H4 (cell line): ENCODE data around the gene MAGI2. TPM values are rescaled to one million over a fixed set of nuclear protein-coding genes. Genes with fewer than 3 reads are reported as not detected.

Experiments
- DNase-seq: peaks from one replicate; pipeline ENCODE4 v3.0.0-alpha.2; 2015; ENCODE audit warnings: low spot score
- total RNA-seq: library from RNA; depleted of rRNA; stranded (reverse); fragments of >200 nt; shearing (Covaris generic); gene quantifications from 2 replicates; pipeline ENCODE4 v1.2.3, GENCODE V29; 2014

MAGI2 gene
- total RNA-seq, 1 experiment from 2014 or later = 1.8 TPM

GRCh38 chr7:79258826-79259225, 194.6 kb downstream of the MAGI2 start:
- no peak for DNase-seq

GRCh38 chr7:79257959-79258358, 195.5 kb downstream of the MAGI2 start:
- DNase-seq = no peak

GRCh38 chr7:79245623-79246249, 207.7 kb downstream of the MAGI2 start:
- DNase-seq = no peak

- DNase-seq = no peak
These were observed 209.0 kb downstream of the MAGI2 start for GRCh38 chr7:79244482-79244881.

- no peak for DNase-seq
These were observed 212.0 kb downstream of the MAGI2 start for GRCh38 chr7:79241288-79242060.

- DNase-seq = no peak
These were observed 213.1 kb downstream of the MAGI2 start for GRCh38 chr7:79240413-79240812.

- no peak for DNase-seq
These were observed 217.0 kb downstream of the MAGI2 start for GRCh38 chr7:79236352-79237028.

- DNase-seq = no peak
These were observed 226.4 kb downstream of the MAGI2 start for GRCh38 chr7:79227044-79227443.

GRCh38 chr7:79221211-79221610, 232.3 kb downstream of the MAGI2 start:
- no peak for DNase-seq

GRCh38 chr7:79217976-79218626, 235.4 kb downstream of the MAGI2 start:
- no peak for DNase-seq

GRCh38 chr7:79217468-79217867, 236.0 kb downstream of the MAGI2 start:
- no peak for DNase-seq

GRCh38 chr7:79216236-79216635, 237.2 kb downstream of the MAGI2 start:
- DNase-seq = no peak

- DNase-seq = no peak
These were observed 241.1 kb downstream of the MAGI2 start for GRCh38 chr7:79212334-79212733.

GRCh38 chr7:79211724-79212123, 241.7 kb downstream of the MAGI2 start:
- DNase-seq = no peak

- no peak for DNase-seq
These were observed 253.5 kb downstream of the MAGI2 start for GRCh38 chr7:79199961-79200360.

- no peak for DNase-seq
These were observed 254.2 kb downstream of the MAGI2 start for GRCh38 chr7:79199266-79199665.

GRCh38 chr7:79185605-79186004, 267.9 kb downstream of the MAGI2 start:
- no peak for DNase-seq

- no peak for DNase-seq
These were observed 271.2 kb downstream of the MAGI2 start for GRCh38 chr7:79182283-79182682.

- no peak for DNase-seq
These were observed 272.9 kb downstream of the MAGI2 start for GRCh38 chr7:79180533-79180932.

- peak; percentile 55 for DNase-seq
These were observed 276.5 kb downstream of the MAGI2 start for GRCh38 chr7:79176859-79177477.

- DNase-seq = no peak
These were observed 278.1 kb downstream of the MAGI2 start for GRCh38 chr7:79175374-79175773.

- DNase-seq = no peak
These were observed 288.2 kb downstream of the MAGI2 start for GRCh38 chr7:79165225-79165624.
